Activated CD4-positive, alpha-beta T cell treated with anti-CD3 and anti-CD28 coated beads for 36 hours (primary cell): ENCODE measurements around the gene CYBRD1. TPM values are rescaled to one million over a fixed set of nuclear protein-coding genes. Genes with fewer than 3 reads are reported as not detected.

Experiments used
- ATAC-seq: fragments of 200-7000 bp; cut with Tn5 transposase; one replicate; pipeline ENCODE4 v1.10.0; 2021; ENCODE audit warnings: mild to moderate bottlenecking, moderate library complexity
- CTCF ChIA-PET: fragments of 350-600 bp; sonication (Branson Sonifier 250); formaldehyde crosslinking; loops from one replicate; lab custom pipeline; 2021; ENCODE audit warnings: antibody characterized with exemption; lab: Charles Lee
- POLR2A ChIA-PET: fragments of 350-600 bp; sonication (Branson Sonifier 250); formaldehyde crosslinking; loops from one replicate; lab custom pipeline; 2021; ENCODE audit warnings: antibody characterized with exemption, inconsistent platforms; lab: Charles Lee
- DNase-seq: peaks from one replicate; pipeline ENCODE4 v3.0.0-alpha.2; 2020
- H3K27ac Mint-ChIP-seq: one replicate; pipeline ENCODE4 v1.8.0; 2021; ENCODE audit warnings: mixed read lengths
- H3K27me3 Mint-ChIP-seq: one replicate; pipeline ENCODE4 v1.8.0; 2021; ENCODE audit warnings: mixed read lengths
- H3K36me3 Mint-ChIP-seq: one replicate; pipeline ENCODE4 v1.8.0; 2021; ENCODE audit warnings: low read depth, mixed read lengths
- H3K4me1 Mint-ChIP-seq: one replicate; pipeline ENCODE4 v1.8.0; 2021; ENCODE audit warnings: mixed read lengths
- H3K4me3 Mint-ChIP-seq: one replicate; pipeline ENCODE4 v1.8.0; 2021; ENCODE audit warnings: mild to moderate bottlenecking, moderate library complexity, mixed read lengths
- H3K9me3 Mint-ChIP-seq: one replicate; pipeline ENCODE4 v1.8.0; 2021; ENCODE audit warnings: low read depth, mixed read lengths
- intact Hi-C, 2 experiments: fragments of 100-400 bp; cut with DNase I in 1 of 2; cut with micrococcal nuclease in 1 of 2; formaldehyde crosslinking; loops; one replicate each; pipeline versions ENCODE4 v1.14.2 to v1.15.1; 2022 to 2024; cut with DNase I, micrococcal nuclease
- total RNA-seq, 2 experiments: library from RNA; stranded (reverse); gene quantifications; one replicate each; pipeline ENCODE4 v1.2.3, GENCODE V29; 2021

CYBRD1 gene
- total RNA-seq, 2 experiments from 2014 or later = 0.74 to 1.4 TPM

DNA sequence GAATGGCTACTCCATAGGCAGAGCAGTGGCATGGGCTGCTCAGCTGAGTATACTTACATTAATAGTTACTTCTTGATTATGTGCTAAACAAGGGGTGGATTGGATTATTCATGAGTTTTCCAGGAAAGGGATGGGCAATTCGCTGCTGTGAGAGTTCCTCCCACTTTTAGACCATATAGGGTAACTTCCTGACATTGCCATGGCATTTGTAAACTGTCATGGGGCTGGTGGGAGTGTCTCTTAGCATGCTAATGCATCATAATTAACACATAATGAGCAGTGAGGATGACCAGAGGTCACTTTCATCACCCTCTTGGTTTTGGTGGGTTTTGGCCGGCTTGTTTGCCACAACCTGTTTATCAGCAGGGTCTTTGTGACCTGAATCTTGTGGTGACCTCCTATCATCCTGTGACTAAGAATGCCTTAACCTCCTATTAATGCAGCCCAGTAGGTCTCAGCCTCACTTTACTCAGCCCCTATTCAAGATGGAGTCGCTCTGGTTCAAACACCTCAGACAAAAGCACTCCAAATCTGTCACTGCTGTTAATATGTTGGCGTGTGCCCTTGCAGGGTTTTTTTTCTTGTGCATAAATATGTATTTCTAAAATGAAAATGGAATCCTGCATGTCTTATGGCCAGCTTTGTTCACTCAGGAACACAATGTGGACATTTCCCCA, 56.0 kb downstream of the CYBRD1 start:
- H3K4me3 Mint-ChIP-seq = no peak overlapping the region
- DNase-seq (no peak), ATAC-seq (no peak)
- H3K4me1 Mint-ChIP-seq = peaks cover 6% of the 10 kb centered on the region
- ChIA-PET CTCF (interaction anchor here (2.0 kb wide), 1 partner anchor 21 kb away, joined by 12 read pairs; no protein-coding TSS in a partner anchor), POLR2A (no interaction called here)
- no peaks in the 10 kb centered on the region for H3K9me3 Mint-ChIP-seq
- intact Hi-C loops = loop anchor here in 1 of 2 experiments (10.0 kb wide), 1 partner anchor 887 kb away; no protein-coding TSS in a partner anchor
- H3K27me3 Mint-ChIP-seq = peaks cover 3% of the 10 kb centered on the region
- H3K27ac Mint-ChIP-seq = no peak overlapping the region
- H3K36me3 Mint-ChIP-seq = no peaks in the 10 kb centered on the region

GRCh38 chr2:171579481-171579880, 57.2 kb downstream of the CYBRD1 start:
- DNase-seq (no peak), ATAC-seq (no peak)
- intact Hi-C loops = loop anchor here in 1 of 2 experiments (10.0 kb wide), 1 partner anchor 885 kb away; no protein-coding TSS in a partner anchor
- peaks cover under 1% of the 10 kb centered on the region for H3K4me1 Mint-ChIP-seq
- H3K27me3 Mint-ChIP-seq = peaks cover 3% of the 10 kb centered on the region
- ChIA-PET POLR2A (no interaction called here), CTCF (interaction anchor here (2.0 kb wide), 1 partner anchor 20 kb away, joined by 12 read pairs; no protein-coding TSS in a partner anchor)
- H3K36me3 Mint-ChIP-seq = no peaks in the 10 kb centered on the region
- no peak overlapping the region for H3K4me3 Mint-ChIP-seq
- no peak overlapping the region for H3K27ac Mint-ChIP-seq
- no peaks in the 10 kb centered on the region for H3K9me3 Mint-ChIP-seq

GRCh38 chr2:171583566-171583965, 61.3 kb downstream of the CYBRD1 start:
- ATAC-seq (no peak), DNase-seq (no peak)
- Mint-ChIP-seq H3K4me1 (no peaks in the 10 kb centered on the region), H3K9me3 (no peaks in the 10 kb centered on the region), H3K27me3 (peaks cover 3% of the 10 kb centered on the region), H3K4me3 (no peak overlapping the region), H3K27ac (no peak overlapping the region), H3K36me3 (no peaks in the 10 kb centered on the region)
- POLR2A ChIA-PET = no interaction called here
- intact Hi-C loops = no loop called here
- CTCF ChIA-PET = interaction anchor here (0.6 kb wide), 1 partner anchor 521 kb away, joined by 3 read pairs; no protein-coding TSS in a partner anchor

- DNase-seq = no peak
- no peaks in the 10 kb centered on the region for H3K36me3 Mint-ChIP-seq
- ATAC-seq = no peak
- no peaks in the 10 kb centered on the region for H3K9me3 Mint-ChIP-seq
- no peak overlapping the region for H3K4me3 Mint-ChIP-seq
- peaks cover 3% of the 10 kb centered on the region for H3K27me3 Mint-ChIP-seq
- intact Hi-C loops = no loop called here
- POLR2A ChIA-PET = no interaction called here
- H3K4me1 Mint-ChIP-seq = no peaks in the 10 kb centered on the region
- no peak overlapping the region for H3K27ac Mint-ChIP-seq
- CTCF ChIA-PET = no interaction called here
Measured at GRCh38 chr2:171584001-171584400, 61.7 kb downstream of the CYBRD1 start.

GRCh38 chr2:171587132-171587531, 64.9 kb downstream of the CYBRD1 start:
- intact Hi-C loops = no loop called here
- Mint-ChIP-seq H3K27ac (no peak overlapping the region), H3K4me1 (no peaks in the 10 kb centered on the region), H3K9me3 (peaks cover 2% of the 10 kb centered on the region), H3K27me3 (peaks cover 9% of the 10 kb centered on the region), H3K36me3 (no peaks in the 10 kb centered on the region), H3K4me3 (no peak overlapping the region)
- CTCF ChIA-PET = interaction anchor here (1.5 to 4.4 kb wide), 3 partner anchors 12 to 14 kb away, joined by 4 to 33 read pairs (median 7); no protein-coding TSS in a partner anchor
- DNase-seq (no peak), ATAC-seq (no peak)
- POLR2A ChIA-PET = no interaction called here

DNA sequence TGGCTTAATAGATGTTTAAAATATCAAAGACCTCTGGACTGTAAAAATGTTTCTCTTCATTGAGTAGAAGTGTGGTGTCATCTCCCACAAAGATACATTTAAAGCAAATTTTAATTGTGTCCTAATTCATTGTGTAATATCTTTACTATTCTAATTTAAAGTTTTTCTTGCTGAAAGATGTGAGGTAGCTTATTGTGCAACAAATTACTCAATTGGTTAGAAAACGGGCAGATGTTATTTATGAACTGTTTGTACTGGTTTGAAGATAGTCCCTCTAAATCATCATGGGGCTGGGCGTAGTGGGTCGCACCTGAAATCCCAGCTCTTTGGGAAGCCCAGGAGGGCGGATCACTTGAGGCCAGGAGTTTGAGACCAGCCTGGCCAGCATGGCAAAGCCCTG, 65.3 kb downstream of the CYBRD1 start:
- Mint-ChIP-seq H3K36me3 (no peaks in the 10 kb centered on the region), H3K4me3 (no peak overlapping the region), H3K27ac (no peak overlapping the region), H3K27me3 (peaks cover 7% of the 10 kb centered on the region), H3K9me3 (peaks cover 2% of the 10 kb centered on the region), H3K4me1 (no peaks in the 10 kb centered on the region)
- DNase-seq = no peak
- POLR2A ChIA-PET = no interaction called here
- intact Hi-C loops = no loop called here
- CTCF ChIA-PET = interaction anchor here (1.3 to 4.4 kb wide), 4 partner anchors 10 to 14 kb away, joined by 4 to 33 read pairs (median 6); no protein-coding TSS in a partner anchor
- ATAC-seq = no peak

DNA sequence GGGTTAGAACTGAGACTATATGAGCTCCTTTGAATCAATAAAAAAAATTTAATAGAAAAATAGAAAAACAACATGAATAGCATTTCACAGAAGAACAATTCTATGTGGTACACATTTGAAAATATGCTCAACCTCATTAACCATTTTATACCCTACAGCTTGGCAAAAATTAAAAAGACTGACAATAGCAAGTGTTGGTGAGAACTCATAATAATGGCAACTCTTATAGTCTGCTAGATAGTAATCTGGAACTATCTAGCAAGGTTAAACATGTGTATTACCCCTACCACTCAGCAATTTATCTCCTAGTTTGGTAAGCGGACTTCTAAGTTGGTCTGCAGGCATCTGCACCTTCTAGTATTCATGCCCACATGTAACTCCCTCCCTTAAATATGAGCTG, 67.8 kb downstream of the CYBRD1 start:
- Mint-ChIP-seq H3K9me3 (peaks cover 2% of the 10 kb centered on the region), H3K4me3 (no peak overlapping the region), H3K4me1 (no peaks in the 10 kb centered on the region), H3K27ac (no peak overlapping the region), H3K27me3 (peaks cover 7% of the 10 kb centered on the region), H3K36me3 (no peaks in the 10 kb centered on the region)
- ATAC-seq (no peak), DNase-seq (no peak)
- intact Hi-C loops = no loop called here
- ChIA-PET CTCF (interaction anchor here (4.4 kb wide), 1 partner anchor 9 kb away, joined by 33 read pairs; no protein-coding TSS in a partner anchor), POLR2A (no interaction called here)

- no peaks in the 10 kb centered on the region for H3K4me1 Mint-ChIP-seq
- no peaks in the 10 kb centered on the region for H3K36me3 Mint-ChIP-seq
- no peak for ATAC-seq
- no peak for DNase-seq
- POLR2A ChIA-PET = no interaction called here
- peaks cover 7% of the 10 kb centered on the region for H3K27me3 Mint-ChIP-seq
- H3K27ac Mint-ChIP-seq = no peak overlapping the region
- peaks cover 2% of the 10 kb centered on the region for H3K9me3 Mint-ChIP-seq
- CTCF ChIA-PET = interaction anchor here (0.7 kb wide), 1 partner anchor 110 kb away, joined by 4 read pairs; no protein-coding TSS in a partner anchor
- intact Hi-C loops = no loop called here
- no peak overlapping the region for H3K4me3 Mint-ChIP-seq
Measured at GRCh38 chr2:171592036-171592555, 69.8 kb downstream of the CYBRD1 start.

DNA sequence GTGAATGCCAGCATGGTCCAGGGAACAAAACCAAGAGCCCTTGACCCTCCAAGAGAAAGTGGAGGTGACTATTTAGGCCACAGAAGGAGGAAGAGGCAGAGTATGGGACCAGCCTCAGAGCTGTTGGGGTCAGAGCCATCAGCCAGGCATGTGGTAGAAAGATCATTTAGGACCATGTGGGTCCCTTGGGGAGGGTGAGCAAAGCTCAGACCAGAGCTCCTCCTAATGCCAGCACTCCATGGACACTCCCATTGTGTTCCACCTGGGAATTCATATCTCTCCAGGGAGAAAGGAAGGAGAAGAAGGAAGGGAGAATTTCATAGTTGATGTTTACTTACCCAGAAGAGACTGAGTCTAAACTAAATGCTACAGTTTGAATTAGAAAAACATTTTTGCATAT, 73.2 kb downstream of the CYBRD1 start:
- POLR2A ChIA-PET = no interaction called here
- no peaks in the 10 kb centered on the region for H3K36me3 Mint-ChIP-seq
- intact Hi-C loops = loop anchor here in 1 of 2 experiments (5.0 kb wide), 1 partner anchor 532 kb away; no protein-coding TSS in a partner anchor
- no peak overlapping the region for H3K27ac Mint-ChIP-seq
- H3K4me3 Mint-ChIP-seq = no peak overlapping the region
- CTCF ChIA-PET = interaction anchor here (1.8 kb wide), 1 partner anchor 93 kb away, joined by 5 read pairs; no protein-coding TSS in a partner anchor
- peaks cover 6% of the 10 kb centered on the region for H3K27me3 Mint-ChIP-seq
- no peak for ATAC-seq
- DNase-seq = no peak
- H3K4me1 Mint-ChIP-seq = no peaks in the 10 kb centered on the region
- no peaks in the 10 kb centered on the region for H3K9me3 Mint-ChIP-seq

DNA sequence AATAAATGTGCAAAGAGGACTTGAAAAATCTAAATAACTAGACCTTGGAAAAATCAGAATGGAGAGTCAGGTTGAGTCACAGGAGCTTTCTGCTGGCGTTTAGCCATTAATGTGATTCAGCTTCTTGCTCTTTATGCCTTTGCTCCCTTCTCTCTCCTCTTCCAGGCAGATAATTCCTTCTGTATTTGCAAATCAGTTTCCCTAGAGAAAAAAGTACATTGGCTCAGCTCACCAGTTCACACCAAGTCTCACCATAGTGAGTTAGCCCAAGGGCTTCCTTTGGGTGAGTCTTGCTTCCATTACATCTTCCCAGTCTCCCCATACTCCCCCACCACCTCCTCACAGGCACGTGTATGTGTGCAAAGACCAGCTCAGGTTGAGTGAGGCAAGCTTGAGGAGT, 73.6 kb downstream of the CYBRD1 start:
- ATAC-seq = no peak
- Mint-ChIP-seq H3K4me3 (no peak overlapping the region), H3K27me3 (peaks cover 6% of the 10 kb centered on the region), H3K27ac (no peak overlapping the region), H3K4me1 (no peaks in the 10 kb centered on the region), H3K36me3 (no peaks in the 10 kb centered on the region), H3K9me3 (no peaks in the 10 kb centered on the region)
- POLR2A ChIA-PET = no interaction called here
- intact Hi-C loops = loop anchor here in 1 of 2 experiments (5.0 kb wide), 1 partner anchor 531 kb away; no protein-coding TSS in a partner anchor
- CTCF ChIA-PET = interaction anchor here (1.6 to 1.8 kb wide), 2 partner anchors 92 to 532 kb away, joined by 5 read pairs; no protein-coding TSS in a partner anchor
- no peak for DNase-seq

- H3K36me3 Mint-ChIP-seq = no peaks in the 10 kb centered on the region
- H3K4me1 Mint-ChIP-seq = no peaks in the 10 kb centered on the region
- peak; percentile 100 for ATAC-seq
- intact Hi-C loops = loop anchor here (1.0 to 5.0 kb wide), 5 partner anchors 24 to 528 kb away; no protein-coding TSS in a partner anchor
- H3K27me3 Mint-ChIP-seq = peaks cover 2% of the 10 kb centered on the region
- ChIA-PET POLR2A (no interaction called here), CTCF (interaction anchor here (0.6 to 2.8 kb wide), 22 partner anchors 9 to 1170 kb away, joined by 3 to 33 read pairs (median 4); no protein-coding TSS in a partner anchor)
- H3K4me3 Mint-ChIP-seq = no peak overlapping the region
- peak; percentile 69 for DNase-seq
- H3K27ac Mint-ChIP-seq = no peak overlapping the region
- no peaks in the 10 kb centered on the region for H3K9me3 Mint-ChIP-seq
Measured at GRCh38 chr2:171598713-171599319, 76.5 kb downstream of the CYBRD1 start.
